Measurements from ENCODE around the gene SOCS6. TPM values are rescaled to one million over a fixed set of nuclear protein-coding genes. Genes with fewer than 3 reads are reported as not detected.

Gene SOCS6
- total and polyA plus RNA-seq, 2 donors (not counting 1 experiment from before 2014, with no cell fraction given): 0.25 to 0.99 TPM

GRCh38 chr18:70243131-70243929 is 45.5 kb upstream of the SOCS6 start:
- Histone ChIP-seq H3K27ac (ENCODE audit: low read length in 2 of 2) (no peak overlapping the region), H3K9ac (ENCODE audit: low read length) (no peak overlapping the region), H3K9me3 (ENCODE audit: control extremely low read depth in 1 of 3, control insufficient read depth in 2 of 3, insufficient read depth in 1 of 3, low read length in 2 of 3) (peaks cover 0 to 4% (median 0%) of the 10 kb centered on the region in 3 donors), H3K36me3 (replicated peaks in 1 of 2; ENCODE audit: control extremely low read depth in 1 of 2, control insufficient read depth in 1 of 2, extremely low read depth in 1 of 2, insufficient read depth in 2 of 2, low read length in 1 of 2) (no peaks in the 10 kb centered on the region), H3K79me2 (ENCODE audit: control insufficient read depth, insufficient read depth, low read length) (no peaks in the 10 kb centered on the region), H4K20me1 (ENCODE audit: control insufficient read depth, insufficient read depth, low read length, poor library complexity, severe bottlenecking) (no peaks in the 10 kb centered on the region), H3K4me2 (replicated peaks; ENCODE audit: low read depth, low read length, poor library complexity, severe bottlenecking) (no peak overlapping the region), H3K27me3 (replicated peaks in 1 of 4; ENCODE audit: control extremely low read depth in 1 of 4, control insufficient read depth in 3 of 4, insufficient read depth in 4 of 4, low read length in 3 of 4) (no peaks in the 10 kb centered on the region), H3K4me1 (ENCODE audit: control insufficient read depth in 2 of 2, insufficient read depth in 2 of 2, low read length in 2 of 2) (no peaks in the 10 kb centered on the region), H3K4me3 (ENCODE audit: control extremely low read depth in 1 of 5, extremely low read depth in 1 of 5, insufficient read depth in 1 of 5, low read depth in 2 of 5, low read length in 4 of 5) (no peak overlapping the region), H2AFZ (ENCODE audit: insufficient read depth, low read depth, low read length, poor library complexity, severe bottlenecking) (no peak overlapping the region)
- ATAC-seq (ENCODE audit: low read depth) (no peak), DNase-seq (no peak)
- ChIA-PET CTCF (no interaction called here), POLR2A (no interaction called here)
- Mint-ChIP-seq H3K27me3 (peaks cover 6% of the 10 kb centered on the region), H3K4me3 (no peak overlapping the region), H3K9me3 (ENCODE audit: insufficient read depth) (no peaks in the 10 kb centered on the region), H3K27ac (no peak overlapping the region), H3K4me1 (no peaks in the 10 kb centered on the region)
- WGBS (ENCODE audit: insufficient coverage): 98% methylated on average over 7 of the region's 13 CpGs
- no peak for TF ChIP-seq EZH2 (IDR thresholded peaks at IDR 0.05; ENCODE audit: borderline replicate concordance, insufficient read depth, low read depth, low read length, poor library complexity, severe bottlenecking)
- no peak for TF ChIP-seq CTCF (IDR thresholded peaks at IDR 0.05)
- intact Hi-C loops (cut with micrococcal nuclease): no loop called here

- intact Hi-C loops (cut with micrococcal nuclease): no loop called here
- Mint-ChIP-seq H3K27me3 (peaks cover 5% of the 10 kb centered on the region), H3K27ac (no peak overlapping the region)
Observed at GRCh38 chr18:70246061-70246466, 42.8 kb upstream of the SOCS6 start.

More at GRCh38 chr18:70246061-70246466, 42.8 kb upstream of the SOCS6 start:
- no peaks in the 10 kb centered on the region for H3K4me1 ChIP-seq (ENCODE audit: control insufficient read depth in 2 of 2, insufficient read depth in 2 of 2, low read length in 2 of 2)
- H3K9me3 Mint-ChIP-seq (ENCODE audit: insufficient read depth): no peaks in the 10 kb centered on the region
- DNase-seq (no peak), ATAC-seq (ENCODE audit: low read depth) (no peak)
- no peaks in the 10 kb centered on the region for H3K27me3 ChIP-seq (replicated peaks in 1 of 4; ENCODE audit: control extremely low read depth in 1 of 4, control insufficient read depth in 3 of 4, insufficient read depth in 4 of 4, low read length in 3 of 4)
- H3K36me3 ChIP-seq (replicated peaks in 1 of 2; ENCODE audit: control extremely low read depth in 1 of 2, control insufficient read depth in 1 of 2, extremely low read depth in 1 of 2, insufficient read depth in 2 of 2, low read length in 1 of 2): no peaks in the 10 kb centered on the region
- no peaks in the 10 kb centered on the region for H4K20me1 ChIP-seq (ENCODE audit: control insufficient read depth, insufficient read depth, low read length, poor library complexity, severe bottlenecking)
- no peak overlapping the region for H3K4me3 ChIP-seq (ENCODE audit: control extremely low read depth in 1 of 5, extremely low read depth in 1 of 5, insufficient read depth in 1 of 5, low read depth in 2 of 5, low read length in 4 of 5)
- H3K9ac ChIP-seq (ENCODE audit: low read length): no peak overlapping the region
- ChIA-PET POLR2A (no interaction called here), CTCF (no interaction called here)
- H2AFZ ChIP-seq (ENCODE audit: insufficient read depth, low read depth, low read length, poor library complexity, severe bottlenecking): no peak overlapping the region
- H3K4me2 ChIP-seq (replicated peaks; ENCODE audit: low read depth, low read length, poor library complexity, severe bottlenecking): no peak overlapping the region
- TF ChIP-seq EZH2 (IDR thresholded peaks at IDR 0.05; ENCODE audit: borderline replicate concordance, insufficient read depth, low read depth, low read length, poor library complexity, severe bottlenecking) (no peak), CTCF (IDR thresholded peaks at IDR 0.05) (no peak)
- H3K4me3 Mint-ChIP-seq: no peak overlapping the region
- peaks cover 0 to 7% (median 0%) of the 10 kb centered on the region in 3 donors for H3K9me3 ChIP-seq (ENCODE audit: control extremely low read depth in 1 of 3, control insufficient read depth in 2 of 3, insufficient read depth in 1 of 3, low read length in 2 of 3)
- H3K4me1 Mint-ChIP-seq: no peaks in the 10 kb centered on the region
- WGBS (ENCODE audit: insufficient coverage): 4% methylated on average over 3 of the region's 4 CpGs
- no peak overlapping the region for H3K27ac ChIP-seq (ENCODE audit: low read length in 2 of 2)
- no peaks in the 10 kb centered on the region for H3K79me2 ChIP-seq (ENCODE audit: control insufficient read depth, insufficient read depth, low read length)

All from B cell (primary cell).